DND-41 (cell line): ENCODE measurements around the gene UBE2D3.

Experiments used
- ATAC-seq: fragments of 200-7000 bp; cut with Tn5 transposase; 3 replicates; pipeline ENCODE4 v1.9.1; 2021; ENCODE audit warnings: low read depth; ENCODE audit not compliant: insufficient read depth
- DNase-seq: peaks from one replicate; pipeline ENCODE4 v3.0.0-alpha.2; 2020
- H2AFZ ChIP-seq: 2 replicates; pipeline ENCODE4 v1.6.0; 2012; ENCODE audit warnings: low read depth, low read length
- H3K27ac ChIP-seq: 2 replicates; pipeline ENCODE4 v1.5.1; 2012; ENCODE audit warnings: low read length, inconsistent platforms
- H3K27me3 ChIP-seq: fragments of 200-600 bp; sonication (generic); 2 replicates; pipeline ENCODE4 v1.6.0; 2012; ENCODE audit warnings: low read length, mild to moderate bottlenecking, inconsistent platforms; ENCODE audit not compliant: insufficient read depth, poor library complexity
- H3K36me3 ChIP-seq: 2 replicates; pipeline ENCODE4 v1.5.1; 2012; ENCODE audit warnings: low read length, inconsistent platforms; ENCODE audit not compliant: insufficient read depth
- H3K4me1 ChIP-seq: 2 replicates; pipeline ENCODE4 v1.5.1; 2012; ENCODE audit warnings: mild to moderate bottlenecking, low read length; ENCODE audit not compliant: insufficient read depth
- H3K4me2 ChIP-seq: 2 replicates; pipeline ENCODE4 v1.6.0; 2012; ENCODE audit warnings: mild to moderate bottlenecking, moderate library complexity, low read length, inconsistent platforms; ENCODE audit not compliant: insufficient read depth
- H3K4me3 ChIP-seq, 2 experiments: fragments of 200-600 bp in 1 of 2; shearing (Covaris generic) in 1 of 2; 2 replicates each; pipeline ENCODE4 v1.5.1; 2012 to 2016; ENCODE audit warnings: inconsistent platforms in 2 of 2, low read length in 2 of 2, mild to moderate bottlenecking in 2 of 2, low read depth in 1 of 2, moderate library complexity in 1 of 2
- H3K79me2 ChIP-seq: 2 replicates; pipeline ENCODE4 v1.6.0; 2012; ENCODE audit warnings: low read length, inconsistent platforms; ENCODE audit not compliant: insufficient read depth
- H3K9ac ChIP-seq: 2 replicates; pipeline ENCODE4 v1.6.0; 2012; ENCODE audit warnings: low read depth, mild to moderate bottlenecking, inconsistent platforms, low read length, moderate library complexity
- H3K9me3 ChIP-seq: 2 replicates; pipeline ENCODE4 v1.5.1; 2012; ENCODE audit warnings: low read length, moderate library complexity, mild to moderate bottlenecking, inconsistent platforms; ENCODE audit not compliant: insufficient read depth, severe bottlenecking
- H4K20me1 ChIP-seq: 2 replicates; pipeline ENCODE4 v1.6.0; 2012; ENCODE audit warnings: low read length; ENCODE audit not compliant: insufficient read depth
- EZH2 ChIP-seq: IDR thresholded peaks from 3 replicates; pipeline ENCODE4 v1.6.1; 2012; ENCODE audit warnings: borderline replicate concordance, low read depth, mild to moderate bottlenecking, moderate library complexity, low read length, inconsistent platforms; ENCODE audit not compliant: severe bottlenecking
- TF ChIP-seq, protein P1 (sequence below): IDR thresholded peaks from 2 replicates; pipeline ENCODE4 v1.5.1; 2012; ENCODE audit warnings: borderline replicate concordance, low read length, moderate library complexity, mild to moderate bottlenecking; ENCODE audit not compliant: poor library complexity, severe bottlenecking; ENCODE audit errors: extremely low read depth

Gene UBE2D3

DNA sequence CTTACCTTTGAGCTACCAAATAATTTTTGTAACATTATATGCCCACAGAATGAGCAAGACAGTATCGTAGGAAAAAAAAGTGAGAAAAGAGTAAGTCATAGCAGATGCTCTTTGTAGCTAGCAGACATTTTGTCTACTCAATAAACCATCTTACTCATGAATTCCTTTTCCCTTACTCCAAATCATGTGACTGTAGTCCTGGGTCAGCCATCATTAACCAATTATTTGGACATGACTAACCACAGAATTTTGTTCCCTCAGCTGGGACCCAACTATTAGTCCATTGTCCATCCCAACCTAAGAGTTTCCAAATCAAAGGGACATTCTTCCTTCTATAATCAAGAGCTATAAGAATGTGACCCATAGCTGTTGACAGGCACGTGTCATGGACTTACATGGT lies 11.4 kb downstream of the UBE2D3 start:
- Histone ChIP-seq H3K4me1 (peaks cover 51% of the 10 kb centered on the region), H2AFZ (no peak overlapping the region), H3K9me3 (no peaks in the 10 kb centered on the region), H3K4me3 (no peak overlapping the region), H3K9ac (no peak overlapping the region), H3K27ac (no peak overlapping the region), H4K20me1 (peaks cover 95% of the 10 kb centered on the region), H3K27me3 (no peaks in the 10 kb centered on the region), H3K36me3 (peaks cover 86% of the 10 kb centered on the region), H3K79me2 (peaks cover 100% of the 10 kb centered on the region), H3K4me2 (peak overlapping the region; percentile 0; the same call in 1 of the 2 replicates)
- no peak for DNase-seq
- TF ChIP-seq, protein P1, sequence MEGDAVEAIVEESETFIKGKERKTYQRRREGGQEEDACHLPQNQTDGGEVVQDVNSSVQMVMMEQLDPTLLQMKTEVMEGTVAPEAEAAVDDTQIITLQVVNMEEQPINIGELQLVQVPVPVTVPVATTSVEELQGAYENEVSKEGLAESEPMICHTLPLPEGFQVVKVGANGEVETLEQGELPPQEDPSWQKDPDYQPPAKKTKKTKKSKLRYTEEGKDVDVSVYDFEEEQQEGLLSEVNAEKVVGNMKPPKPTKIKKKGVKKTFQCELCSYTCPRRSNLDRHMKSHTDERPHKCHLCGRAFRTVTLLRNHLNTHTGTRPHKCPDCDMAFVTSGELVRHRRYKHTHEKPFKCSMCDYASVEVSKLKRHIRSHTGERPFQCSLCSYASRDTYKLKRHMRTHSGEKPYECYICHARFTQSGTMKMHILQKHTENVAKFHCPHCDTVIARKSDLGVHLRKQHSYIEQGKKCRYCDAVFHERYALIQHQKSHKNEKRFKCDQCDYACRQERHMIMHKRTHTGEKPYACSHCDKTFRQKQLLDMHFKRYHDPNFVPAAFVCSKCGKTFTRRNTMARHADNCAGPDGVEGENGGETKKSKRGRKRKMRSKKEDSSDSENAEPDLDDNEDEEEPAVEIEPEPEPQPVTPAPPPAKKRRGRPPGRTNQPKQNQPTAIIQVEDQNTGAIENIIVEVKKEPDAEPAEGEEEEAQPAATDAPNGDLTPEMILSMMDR, result no peak
- TF ChIP-seq EZH2, result no peak
- ATAC-seq, result no peak

DNA sequence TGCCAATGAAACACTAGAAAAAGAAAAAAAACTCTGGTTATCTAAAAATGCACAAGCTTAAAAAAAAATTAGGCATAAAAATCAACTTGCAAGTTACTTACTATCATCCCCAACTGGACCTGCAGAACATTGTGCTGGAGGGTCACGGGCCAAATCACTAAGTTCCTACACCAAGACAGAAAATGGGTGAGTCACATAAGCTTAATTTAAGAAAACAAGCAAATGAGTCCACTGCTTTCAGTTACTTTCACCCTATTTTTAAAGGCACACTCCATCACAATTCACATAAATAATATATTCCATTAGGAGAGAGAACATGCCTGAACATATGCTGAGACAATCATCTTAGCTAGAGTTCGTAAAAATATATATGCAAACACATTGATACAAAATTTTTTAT lies 17.7 kb downstream of the UBE2D3 start:
- peaks cover 100% of the 10 kb centered on the region for H3K79me2 ChIP-seq
- H3K4me2 ChIP-seq, result no peak overlapping the region
- peaks cover 91% of the 10 kb centered on the region for H3K36me3 ChIP-seq
- no peak overlapping the region for H2AFZ ChIP-seq
- H4K20me1 ChIP-seq, result peaks cover 88% of the 10 kb centered on the region
- H3K9ac ChIP-seq, result no peak overlapping the region
- H3K27ac ChIP-seq, result no peak overlapping the region
- H3K4me1 ChIP-seq, result peaks cover 9% of the 10 kb centered on the region; the same call in 1 of the 2 replicates
- DNase-seq (no peak), ATAC-seq (no peak)
- no peak overlapping the region for H3K4me3 ChIP-seq
- TF ChIP-seq, protein P1, result no peak
- TF ChIP-seq EZH2, result no peak
- no peaks in the 10 kb centered on the region for H3K27me3 ChIP-seq
- H3K9me3 ChIP-seq, result no peaks in the 10 kb centered on the region

DNA sequence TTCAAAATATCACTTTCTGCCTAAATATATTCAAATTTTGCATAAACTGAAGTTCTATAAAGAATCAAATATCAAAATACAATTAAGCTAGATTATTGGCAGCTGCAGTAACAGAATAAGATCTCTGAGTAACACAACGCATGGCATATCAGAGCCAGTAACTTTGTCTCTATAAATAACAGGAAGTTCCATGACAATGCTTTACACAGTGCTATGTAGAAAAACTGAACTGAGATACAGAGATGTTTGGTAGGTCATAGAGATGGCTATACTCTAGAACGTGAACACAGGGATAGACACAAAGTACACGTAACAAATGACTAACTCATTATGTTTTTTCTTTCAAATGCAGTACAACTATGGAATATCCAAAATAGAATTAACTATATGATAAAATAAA lies 18.2 kb downstream of the UBE2D3 start:
- no peak overlapping the region for H3K4me2 ChIP-seq
- no peak for DNase-seq

More for the DNA sequence above, 18.2 kb downstream of the UBE2D3 start:
- ATAC-seq, result no peak
- Histone ChIP-seq H3K79me2 (peaks cover 100% of the 10 kb centered on the region), H4K20me1 (peaks cover 87% of the 10 kb centered on the region), H3K36me3 (peaks cover 96% of the 10 kb centered on the region), H2AFZ (no peak overlapping the region), H3K4me3 (no peak overlapping the region), H3K4me1 (0 out of 2 replicates have a peak, but pooled peaks cover 6% of the 10 kb centered on the region), H3K27me3 (no peaks in the 10 kb centered on the region), H3K27ac (no peak overlapping the region), H3K9me3 (no peaks in the 10 kb centered on the region), H3K9ac (no peak overlapping the region)
- no peak for TF ChIP-seq EZH2
- TF ChIP-seq, protein P1, result no peak
